Transverse colon (tissue), 4 donors: ENCODE results near the gene UBE2K.

ENCODE experiments used
- CTCF ChIP-seq, 5 experiments: fragments of 200-600 bp in 3 of 5; fragments of 450-650 bp in 2 of 5; sonication (generic) in 3 of 5; IDR thresholded peaks; 1 replicate in 2 of 5; 2 replicates in 3 of 5; pipeline ENCODE4 v1.5.1; 2016 to 2017; ENCODE audit warnings: antibody characterized with exemption in 5 of 5, inconsistent platforms in 3 of 5, mild to moderate bottlenecking in 2 of 5, moderate library complexity in 1 of 5
- EP300 ChIP-seq: sonication (generic); formaldehyde crosslinking; IDR thresholded peaks from one replicate; pipeline ENCODE4 v1.6.1; 2017; ENCODE audit warnings: antibody characterized with exemption, low read depth
- POLR2AphosphoS5 ChIP-seq, 3 donors: sonication (generic); formaldehyde crosslinking; IDR thresholded peaks; one replicate each; pipeline ENCODE4 v1.6.1; 2016; ENCODE audit warnings: antibody characterized with exemption in 3 of 3

DNA sequence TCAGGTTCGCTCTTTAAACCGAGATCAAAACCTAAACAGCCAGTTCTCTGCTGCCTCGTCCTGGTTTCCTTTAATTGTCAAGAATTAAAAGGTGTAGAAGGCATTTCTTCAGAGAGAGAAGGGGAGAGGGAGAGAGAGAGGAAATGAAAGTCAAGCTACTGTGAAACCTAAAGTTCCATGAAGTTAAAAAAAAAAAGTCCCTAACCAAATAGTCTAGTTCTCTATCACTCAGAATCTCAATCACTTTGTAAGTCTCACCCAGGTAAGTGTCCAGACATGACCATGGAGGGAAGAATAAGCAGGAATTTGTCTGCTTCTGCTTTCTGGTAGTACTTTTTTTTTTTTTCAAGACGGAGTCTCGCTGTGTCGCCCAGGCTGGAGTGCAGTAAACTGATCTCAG lies 40.5 kb upstream of the UBE2K start:
- TF ChIP-seq CTCF (IDR thresholded peaks at IDR 0.05) (no peak), POLR2AphosphoS5 (IDR thresholded peaks at IDR 0.05) (no peak), EP300 (no peak)
